GM15510 (cell line): ENCODE results near the gene ACCS.

Experiments used
- POLR2A ChIP-seq: IDR thresholded peaks from 3 replicates; pipeline ENCODE4 v1.6.1; 2011; ENCODE audit warnings: borderline replicate concordance; ENCODE audit not compliant: insufficient read length; ENCODE audit errors: extremely low read depth

ACCS gene

DNA sequence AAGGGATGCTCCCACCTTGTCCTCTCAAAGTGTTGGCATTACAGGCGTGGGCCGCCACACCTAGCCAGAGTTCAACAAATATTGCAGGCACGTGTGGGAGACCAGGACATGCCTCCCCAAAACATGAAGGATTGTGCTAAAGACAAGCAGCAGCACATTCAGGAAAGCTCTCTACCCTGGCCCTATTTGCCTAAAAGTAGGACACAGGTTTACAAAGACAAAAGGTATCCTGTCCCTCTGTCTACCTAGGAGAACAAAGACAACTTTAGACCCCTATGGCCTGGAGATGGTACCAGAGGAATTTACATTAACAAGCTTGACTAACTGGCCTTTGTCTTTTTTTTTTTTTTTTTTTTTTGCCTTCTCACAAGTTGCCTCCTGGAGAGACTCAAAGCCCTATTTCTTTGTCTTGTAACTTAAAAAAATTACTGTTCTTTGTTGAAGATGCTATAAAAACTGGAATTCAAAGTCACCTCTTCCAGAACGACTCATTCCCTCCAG is 859 bp upstream of the ACCS start:
- TF ChIP-seq POLR2A: no peak

GRCh38 chr11:44066732-44067141 is 667 bp downstream of the ACCS start:
- TF ChIP-seq POLR2A: no peak

DNA sequence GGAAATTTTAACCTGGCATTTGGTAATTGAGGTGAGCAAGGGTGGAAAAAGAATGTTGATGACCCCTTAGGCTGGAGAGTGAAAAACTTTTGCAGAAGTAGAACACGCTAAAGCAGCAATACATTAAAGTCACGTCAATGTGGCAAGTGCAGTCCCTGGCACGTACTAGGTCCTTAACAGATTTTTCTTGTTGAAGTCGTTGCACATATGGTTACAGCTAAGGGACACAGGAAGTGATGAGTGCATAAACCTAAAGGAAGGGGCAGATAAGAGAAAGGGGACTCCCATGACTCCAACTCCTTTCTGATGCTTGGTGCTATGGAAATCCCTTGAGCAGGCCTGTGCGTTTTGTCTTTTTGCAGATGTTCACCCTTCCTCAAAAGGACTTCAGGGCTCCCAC is 1.2 kb downstream of the ACCS start:
- no peak for TF ChIP-seq POLR2A

- no peak for TF ChIP-seq POLR2A
These were observed 2.1 kb downstream of the ACCS start for GRCh38 chr11:44068180-44068579.

DNA sequence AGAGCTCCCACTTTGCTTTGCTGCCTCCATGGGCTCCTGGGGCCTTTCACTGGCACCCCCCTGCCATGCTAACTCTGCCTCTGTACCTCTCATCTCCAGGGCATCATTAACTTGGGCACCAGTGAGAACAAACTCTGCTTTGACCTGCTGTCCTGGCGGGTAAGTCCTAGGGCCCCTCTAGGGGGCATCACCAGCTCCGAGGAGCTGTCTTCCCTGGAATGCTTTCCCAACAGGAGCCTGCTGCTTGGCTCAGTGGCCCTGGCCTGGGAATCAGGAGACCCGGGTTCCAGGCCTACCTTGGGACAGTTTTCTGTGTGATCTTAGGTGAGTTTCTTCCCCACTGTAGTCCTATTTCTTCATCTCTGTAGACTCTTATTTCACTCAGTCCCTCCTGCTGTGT is 5.1 kb downstream of the ACCS start:
- TF ChIP-seq POLR2A: no peak

GRCh38 chr11:44072757-44073658 is 6.9 kb downstream of the ACCS start:
- no peak for TF ChIP-seq POLR2A

DNA sequence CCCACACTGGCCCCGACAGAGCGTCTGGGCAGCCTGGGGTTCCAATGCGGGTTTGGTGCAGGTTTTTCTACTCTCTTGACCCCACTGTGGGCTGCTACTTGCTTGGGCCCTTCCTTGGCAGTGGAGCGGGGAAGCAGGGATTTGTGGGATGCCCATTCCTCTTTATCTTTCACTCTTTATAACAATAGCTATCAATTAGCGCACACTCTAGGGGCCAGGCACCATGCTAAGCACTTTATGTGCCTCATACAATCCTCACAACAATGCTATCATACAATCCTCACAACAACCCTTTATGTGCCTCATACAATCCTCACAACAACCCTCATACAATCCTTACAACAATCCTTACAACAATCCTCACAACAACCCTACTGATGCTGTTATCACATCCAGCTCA is 12.7 kb downstream of the ACCS start:
- TF ChIP-seq POLR2A: no peak

GRCh38 chr11:44079376-44079775 is 13.3 kb downstream of the ACCS start:
- no peak for TF ChIP-seq POLR2A

DNA sequence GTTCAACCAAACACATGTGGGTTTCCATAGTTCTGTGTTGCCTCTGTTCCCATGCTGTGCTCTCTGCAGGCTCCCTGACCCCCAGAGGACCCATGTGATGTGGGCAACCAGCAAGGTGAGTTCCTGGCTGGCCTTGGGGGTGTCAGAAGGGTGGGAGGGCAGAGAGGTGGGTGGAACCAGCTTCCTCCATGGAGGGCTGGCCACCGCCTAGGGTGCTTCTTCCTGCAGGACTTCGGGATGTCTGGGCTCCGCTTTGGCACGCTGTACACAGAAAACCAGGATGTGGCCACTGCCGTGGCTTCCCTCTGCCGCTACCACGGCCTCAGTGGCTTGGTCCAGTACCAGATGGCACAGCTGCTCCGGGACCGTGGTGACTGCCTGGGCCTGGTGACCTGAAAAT is 14.9 kb downstream of the ACCS start:
- TF ChIP-seq POLR2A: no peak

- no peak for TF ChIP-seq POLR2A
These were observed 16.6 kb downstream of the ACCS start for GRCh38 chr11:44082645-44083044.

DNA sequence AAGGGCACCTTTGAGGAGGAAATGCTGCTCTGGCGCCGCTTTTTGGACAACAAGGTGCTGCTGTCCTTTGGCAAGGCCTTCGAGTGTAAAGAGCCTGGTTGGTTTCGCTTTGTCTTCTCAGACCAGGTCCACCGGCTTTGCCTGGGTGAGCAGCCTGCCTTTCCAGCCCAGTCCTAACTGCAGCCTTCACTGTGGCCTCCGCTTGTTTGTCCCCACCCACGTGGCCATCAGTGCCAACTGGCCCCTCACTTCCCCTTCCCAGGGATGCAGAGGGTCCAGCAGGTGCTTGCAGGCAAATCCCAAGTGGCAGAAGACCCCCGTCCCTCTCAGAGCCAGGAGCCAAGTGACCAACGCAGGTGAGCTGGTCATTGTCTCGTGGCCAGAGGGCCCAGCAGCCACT is 17.4 kb downstream of the ACCS start:
- no peak for TF ChIP-seq POLR2A

GRCh38 chr11:44083906-44084305 is 17.8 kb downstream of the ACCS start:
- no peak for TF ChIP-seq POLR2A

- no peak for TF ChIP-seq POLR2A
These were observed 19.3 kb downstream of the ACCS start for GRCh38 chr11:44085330-44085729.

DNA sequence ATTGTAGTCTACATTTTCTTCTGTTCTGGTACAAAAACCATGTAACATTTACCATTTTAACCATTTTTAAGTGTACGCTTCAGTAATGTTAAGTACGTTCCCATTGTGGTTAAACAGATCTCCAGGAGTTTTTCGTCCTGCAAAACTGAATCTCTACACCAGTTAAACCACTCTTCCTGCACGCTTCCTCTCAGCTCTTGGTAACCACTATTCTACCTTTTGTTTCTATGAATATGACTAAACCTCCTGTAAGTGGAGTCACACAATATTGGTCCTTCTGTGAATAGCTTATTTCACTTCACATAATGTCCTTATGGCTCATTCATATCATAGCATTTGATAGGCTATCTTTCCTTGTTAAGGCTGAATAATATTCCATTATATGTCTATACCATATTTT is 22.3 kb downstream of the ACCS start:
- TF ChIP-seq POLR2A: no peak

DNA sequence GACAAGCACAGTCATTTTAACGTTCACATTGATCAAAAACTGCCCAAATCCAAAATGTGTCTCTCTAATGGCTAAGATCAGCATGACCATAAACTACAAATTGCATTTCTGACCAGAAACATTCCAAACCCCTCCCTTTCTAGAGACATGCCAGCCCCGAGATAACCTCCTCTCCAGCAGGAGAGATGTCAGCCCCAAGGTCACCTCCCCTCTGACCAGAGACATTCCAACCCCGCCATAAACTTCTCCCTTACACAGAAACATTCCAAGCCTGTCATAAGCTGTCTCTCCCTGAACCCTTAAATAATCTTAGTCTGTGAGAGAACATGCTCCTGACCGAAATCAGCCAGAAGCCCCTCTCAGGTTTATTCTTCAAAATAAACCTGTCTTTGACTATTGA is 22.8 kb downstream of the ACCS start:
- no peak for TF ChIP-seq POLR2A

DNA sequence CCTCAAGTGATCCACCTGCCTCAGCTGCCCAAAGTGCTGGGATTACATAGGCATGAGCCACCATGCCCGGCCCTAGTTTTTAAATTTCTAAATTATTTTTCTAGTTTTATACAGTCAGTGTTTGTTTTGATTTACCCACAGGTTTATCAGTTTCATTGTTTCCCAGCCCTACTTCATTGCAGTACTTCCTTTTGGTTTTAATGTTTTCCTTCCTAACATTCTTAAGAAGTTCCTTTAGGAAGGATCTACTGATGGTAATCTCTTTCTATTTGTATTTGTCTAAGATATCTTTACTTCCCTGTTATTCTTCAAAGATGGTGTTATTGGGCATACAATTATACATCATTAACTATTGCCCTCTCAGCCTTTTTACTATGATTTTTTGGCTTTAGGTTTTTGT is 24.5 kb downstream of the ACCS start:
- no peak for TF ChIP-seq POLR2A
